SK-N-SH treated with all-trans-retinoic acid at 6 μM for 48 hours (cell line): ENCODE results near the gene MUSK.

Experiments
- ARNTL ChIP-seq: fragments of 450-650 bp; formaldehyde crosslinking; IDR thresholded peaks from 2 replicates; pipeline ENCODE4 v1.5.0; 2020; ENCODE audit warnings: low read depth, mild to moderate bottlenecking, moderate library complexity, borderline replicate concordance
- BACH2 ChIP-seq: fragments of 250-450 bp; sonication (Bioruptor Pico); IDR thresholded peaks from 2 replicates; pipeline ENCODE4 v1.9.0; 2021; ENCODE audit warnings: mild to moderate bottlenecking, borderline replicate concordance
- CREB5 ChIP-seq: fragments of 250-450 bp; sonication (Bioruptor Pico); IDR thresholded peaks from 2 replicates; pipeline ENCODE4 v1.5.1; 2020; ENCODE audit warnings: low read depth, mild to moderate bottlenecking, moderate library complexity
- CSRNP3 ChIP-seq: fragments of 250-450 bp; sonication (Bioruptor Pico); IDR thresholded peaks from 2 replicates; pipeline ENCODE4 v1.5.1; 2021; ENCODE audit warnings: mild to moderate bottlenecking, moderate library complexity
- ESRRG ChIP-seq: fragments of 250-450 bp; sonication (Bioruptor Pico); IDR thresholded peaks from 2 replicates; pipeline ENCODE4 v1.6.1; 2021; ENCODE audit warnings: mild to moderate bottlenecking
- PATZ1 ChIP-seq: fragments of 250-450 bp; sonication (Bioruptor Pico); IDR thresholded peaks from 2 replicates; pipeline ENCODE4 v1.8.0; 2020; ENCODE audit warnings: mild to moderate bottlenecking, moderate library complexity, borderline replicate concordance
- POU6F1 ChIP-seq: fragments of 250-450 bp; sonication (Bioruptor Pico); IDR thresholded peaks from 2 replicates; pipeline ENCODE4 v1.8.0; 2021; ENCODE audit warnings: low read depth, mild to moderate bottlenecking, moderate library complexity, borderline replicate concordance
- TCF4 ChIP-seq: fragments of 250-450 bp; sonication (Bioruptor Pico); IDR thresholded peaks from 2 replicates; pipeline ENCODE4 v1.8.0; 2021; ENCODE audit warnings: mild to moderate bottlenecking, moderate library complexity, borderline replicate concordance
- TOX ChIP-seq: fragments of 250-450 bp; sonication (Bioruptor Pico); IDR thresholded peaks from 2 replicates; pipeline ENCODE4 v1.8.0; 2021; ENCODE audit warnings: mild to moderate bottlenecking, moderate library complexity, borderline replicate concordance
- TSHZ2 ChIP-seq: fragments of 250-450 bp; sonication (Bioruptor Pico); IDR thresholded peaks from 2 replicates; pipeline ENCODE4 v1.5.0; 2020; ENCODE audit warnings: mild to moderate bottlenecking, moderate library complexity
- ZFP30 ChIP-seq: fragments of 450-650 bp; formaldehyde crosslinking; IDR thresholded peaks from 2 replicates; pipeline ENCODE4 v1.5.0; 2022; ENCODE audit warnings: mild to moderate bottlenecking, moderate library complexity
- ZNF8 ChIP-seq: fragments of 450-650 bp; formaldehyde crosslinking; IDR thresholded peaks from 2 replicates; pipeline ENCODE4 v1.5.0; 2020; ENCODE audit warnings: mild to moderate bottlenecking, moderate library complexity

GRCh38 chr9:110788871-110789270, 120.3 kb downstream of the MUSK start:
- TF ChIP-seq CREB5 (CRISPR knock-in tag) (no peak), ZFP30 (CRISPR knock-in tag) (no peak), ARNTL (CRISPR knock-in tag) (no peak), PATZ1 (CRISPR knock-in tag) (no peak), BACH2 (CRISPR knock-in tag) (no peak), ZNF8 (CRISPR knock-in tag) (no peak), TSHZ2 (CRISPR knock-in tag) (no peak), ESRRG (CRISPR knock-in tag) (no peak), TOX (CRISPR knock-in tag) (no peak), CSRNP3 (CRISPR knock-in tag) (no peak), POU6F1 (CRISPR knock-in tag) (no peak), TCF4 (no peak)
